NCI-H2029 (cell line): ENCODE measurements around the gene METTL13.

Experiments
- DNase-seq: peaks from one replicate; lab custom pipeline; 2025; lab: John Stamatoyannopoulos, UW

Gene METTL13, protein sequence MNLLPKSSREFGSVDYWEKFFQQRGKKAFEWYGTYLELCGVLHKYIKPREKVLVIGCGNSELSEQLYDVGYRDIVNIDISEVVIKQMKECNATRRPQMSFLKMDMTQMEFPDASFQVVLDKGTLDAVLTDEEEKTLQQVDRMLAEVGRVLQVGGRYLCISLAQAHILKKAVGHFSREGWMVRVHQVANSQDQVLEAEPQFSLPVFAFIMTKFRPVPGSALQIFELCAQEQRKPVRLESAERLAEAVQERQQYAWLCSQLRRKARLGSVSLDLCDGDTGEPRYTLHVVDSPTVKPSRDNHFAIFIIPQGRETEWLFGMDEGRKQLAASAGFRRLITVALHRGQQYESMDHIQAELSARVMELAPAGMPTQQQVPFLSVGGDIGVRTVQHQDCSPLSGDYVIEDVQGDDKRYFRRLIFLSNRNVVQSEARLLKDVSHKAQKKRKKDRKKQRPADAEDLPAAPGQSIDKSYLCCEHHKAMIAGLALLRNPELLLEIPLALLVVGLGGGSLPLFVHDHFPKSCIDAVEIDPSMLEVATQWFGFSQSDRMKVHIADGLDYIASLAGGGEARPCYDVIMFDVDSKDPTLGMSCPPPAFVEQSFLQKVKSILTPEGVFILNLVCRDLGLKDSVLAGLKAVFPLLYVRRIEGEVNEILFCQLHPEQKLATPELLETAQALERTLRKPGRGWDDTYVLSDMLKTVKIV

DNA sequence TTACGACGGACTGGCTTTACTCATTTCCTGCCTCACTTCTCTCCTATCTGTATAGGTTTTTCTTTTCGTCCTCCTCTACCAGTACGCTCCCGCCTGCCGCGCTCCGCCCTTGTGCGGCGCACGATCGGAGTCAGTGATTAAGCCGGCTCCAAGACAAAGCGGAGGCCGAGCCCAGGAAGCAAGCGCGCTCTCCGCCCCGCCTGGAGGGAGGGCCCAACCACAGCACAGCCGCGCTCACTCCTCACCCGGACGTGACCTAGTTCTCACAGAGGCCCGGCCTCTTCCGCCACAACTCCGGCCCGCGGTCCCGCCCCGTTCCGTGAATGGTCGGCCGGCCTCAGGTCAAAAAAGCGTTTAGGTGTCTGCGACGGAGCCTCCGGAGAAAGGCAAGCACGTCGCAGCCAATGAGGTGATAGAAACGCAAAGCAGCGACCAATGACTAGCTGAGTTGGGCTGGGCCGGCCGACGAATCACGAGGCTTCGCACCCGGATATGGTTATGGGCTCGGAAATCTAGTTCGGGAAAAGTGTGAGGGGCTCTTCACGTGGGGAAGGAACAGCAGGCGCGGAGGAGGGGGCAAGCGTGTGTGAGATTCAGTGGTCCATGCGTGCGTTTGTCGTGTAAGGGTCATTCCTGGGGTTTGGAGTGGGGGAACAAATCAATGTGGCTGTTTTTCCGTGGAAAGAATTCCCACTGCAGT, at the start of gene METTL13:
TSS of gene METTL13 (plus strand) at position 485 of the 700 bp plus-strand sequence. CDS start 308 bp downstream, outside the sequence.
- DNase-seq, result peak; percentile 95

DNA sequence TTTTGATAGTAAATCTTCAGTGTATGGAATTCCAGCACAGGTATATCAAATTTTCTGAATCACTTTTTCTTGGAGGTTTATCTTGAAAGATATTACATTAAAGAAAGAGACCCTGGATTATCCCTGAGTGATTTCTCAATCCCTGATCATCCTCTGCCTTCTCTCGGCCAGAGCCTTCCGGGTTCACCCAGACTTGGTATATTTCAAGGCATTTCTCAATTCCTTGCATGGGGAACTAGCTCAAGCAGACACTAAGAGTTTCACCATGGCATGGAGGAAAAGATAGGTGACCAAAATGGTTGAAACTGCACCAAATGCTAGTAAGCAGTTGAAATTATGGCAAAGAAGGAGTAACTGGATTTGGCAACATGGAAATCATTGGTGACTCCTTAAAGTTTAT, 45.3 kb upstream of the METTL13 start:
- no peak for DNase-seq

DNA sequence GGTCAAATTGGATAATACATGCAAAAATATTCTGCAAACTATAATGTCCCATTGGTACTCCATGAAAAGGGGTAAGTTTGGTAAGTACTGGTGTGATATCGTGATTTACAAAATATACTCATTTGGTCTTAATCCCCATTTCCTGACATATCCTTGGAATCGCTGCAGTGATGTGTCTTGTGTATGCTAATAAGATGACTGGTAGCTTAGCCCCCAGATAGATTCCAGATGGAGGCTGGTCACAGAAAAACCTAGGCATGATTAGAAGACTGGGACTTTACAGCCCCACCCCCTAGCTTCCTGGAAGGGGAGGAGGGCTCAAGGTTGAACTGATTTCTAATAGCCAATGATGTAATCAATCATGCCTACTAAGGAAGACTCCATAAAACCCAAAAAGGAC, 42.5 kb upstream of the METTL13 start:
- DNase-seq, result no peak

DNA sequence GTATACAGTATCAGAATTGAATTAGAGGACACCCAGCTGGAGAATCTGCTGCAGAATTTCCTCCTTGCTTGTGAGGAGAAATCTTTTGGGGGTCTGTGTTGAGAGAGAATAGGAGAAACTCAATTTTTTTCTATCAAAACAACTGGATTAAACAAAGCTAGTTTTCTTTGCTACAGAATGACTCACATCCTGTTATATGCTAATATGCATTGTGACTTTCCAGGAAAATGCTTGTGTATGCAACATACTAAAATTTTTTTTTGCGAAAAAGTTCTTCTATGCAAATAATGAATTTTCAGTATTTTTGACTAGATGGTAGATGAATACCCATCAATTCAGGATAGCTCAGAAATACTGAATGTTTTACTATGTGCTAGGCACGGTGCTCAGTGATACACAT, 41.8 kb upstream of the METTL13 start:
- DNase-seq, result no peak

DNA sequence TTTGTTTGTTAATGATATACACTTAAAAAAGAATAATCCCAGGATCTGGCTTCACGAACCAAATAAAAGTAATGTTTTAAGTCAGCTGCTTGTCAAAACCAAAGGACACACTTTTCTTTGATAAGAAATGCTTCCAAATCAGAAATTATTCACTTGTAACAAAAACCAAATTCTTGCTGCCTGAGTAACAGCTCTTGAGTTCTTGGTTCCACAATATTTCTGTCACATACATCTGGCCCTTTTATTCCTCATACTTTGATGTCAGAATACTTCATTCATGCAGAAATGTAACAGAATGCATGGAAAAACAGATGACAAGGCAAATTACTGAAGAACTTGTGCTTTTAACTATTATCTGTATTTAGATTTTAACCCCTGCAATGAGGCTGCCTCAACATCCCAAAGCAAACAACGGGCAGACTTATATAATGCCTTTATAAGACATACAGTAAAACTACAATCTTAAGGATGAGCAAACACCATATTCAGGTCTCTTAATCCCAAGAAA, 41.0 kb upstream of the METTL13 start:
- no peak for DNase-seq

DNA sequence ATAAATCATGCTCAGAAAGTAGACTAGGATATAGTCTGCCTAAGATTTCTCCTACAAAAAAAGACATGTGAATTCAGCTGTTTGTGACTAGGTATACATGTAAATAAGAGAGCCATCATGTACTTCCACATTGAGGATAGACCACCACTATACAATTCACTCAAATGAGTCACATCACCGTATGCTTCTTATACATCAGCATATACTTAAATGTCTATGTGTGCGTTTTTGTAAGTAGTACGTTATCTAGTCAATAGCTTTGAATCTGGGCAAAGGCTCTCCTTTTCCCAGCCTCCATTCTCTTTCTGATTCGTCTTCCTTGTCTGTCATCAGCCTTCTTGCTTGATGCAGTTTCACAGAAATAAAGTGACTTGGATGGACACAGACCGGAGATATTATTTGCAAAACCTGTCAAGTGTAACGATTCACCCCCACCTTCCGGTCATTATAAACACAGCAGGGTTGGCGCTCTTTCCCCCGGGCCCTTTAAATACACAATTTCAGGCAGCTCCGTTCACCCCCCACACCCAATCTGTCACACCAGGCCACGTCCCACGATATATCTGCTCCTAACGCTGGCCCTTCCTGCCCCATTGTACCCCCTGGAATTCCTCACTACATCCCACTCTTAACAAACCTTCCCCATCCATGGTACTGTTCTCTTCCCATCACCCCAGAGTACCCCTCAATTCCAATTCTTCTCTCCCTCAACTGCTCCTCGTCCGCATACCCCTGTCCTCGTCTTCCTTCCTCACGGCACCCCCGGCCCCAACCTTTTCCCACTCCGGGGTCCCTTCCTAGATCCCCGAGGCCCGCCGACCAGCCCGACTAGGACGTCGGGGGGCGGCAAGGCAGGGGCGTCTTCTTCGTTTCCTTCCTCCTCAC, 40.2 kb upstream of the METTL13 start:
- no peak for DNase-seq

DNA sequence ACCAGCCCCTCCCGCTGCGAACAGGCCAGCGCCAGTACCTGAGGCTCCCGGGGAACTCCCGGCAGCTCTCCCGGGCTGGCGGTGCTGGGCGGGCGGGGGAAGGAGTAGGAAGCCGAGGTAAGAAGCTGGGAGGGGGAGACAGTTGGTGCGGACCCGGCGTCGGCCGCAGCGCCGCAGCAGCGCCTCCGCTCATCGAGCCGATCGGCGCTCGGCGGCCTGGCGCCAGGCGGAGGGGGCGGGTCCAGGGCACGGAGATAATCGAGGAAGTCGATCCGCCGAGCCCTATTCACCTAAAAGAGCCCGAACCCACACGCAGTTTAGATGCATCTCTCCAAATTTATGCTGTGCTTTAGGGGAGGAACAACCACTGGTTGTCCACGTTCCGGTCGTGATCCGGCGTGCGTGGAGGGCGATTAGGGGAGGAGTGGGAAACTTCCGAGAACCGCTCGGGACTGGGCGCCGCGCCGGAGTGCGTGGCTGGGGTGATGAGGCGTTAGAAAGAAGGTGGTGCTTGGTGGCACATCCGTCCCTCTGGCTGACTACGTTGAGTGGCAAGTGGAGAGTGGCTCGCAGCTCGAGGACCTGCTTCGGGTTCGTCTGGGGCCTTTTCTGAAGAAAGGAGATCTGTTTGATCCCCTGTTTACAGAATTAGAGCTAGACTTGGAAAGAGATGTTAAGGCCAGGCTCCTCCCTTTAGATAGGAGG, 39.4 kb upstream of the METTL13 start, which contains the start of gene VAMP4:
TSS of gene VAMP4 (minus strand) at position 194 of the 705 bp plus-strand sequence. CDS start 3,651 bp downstream, outside the sequence.
- DNase-seq, result peak; percentile 70

DNA sequence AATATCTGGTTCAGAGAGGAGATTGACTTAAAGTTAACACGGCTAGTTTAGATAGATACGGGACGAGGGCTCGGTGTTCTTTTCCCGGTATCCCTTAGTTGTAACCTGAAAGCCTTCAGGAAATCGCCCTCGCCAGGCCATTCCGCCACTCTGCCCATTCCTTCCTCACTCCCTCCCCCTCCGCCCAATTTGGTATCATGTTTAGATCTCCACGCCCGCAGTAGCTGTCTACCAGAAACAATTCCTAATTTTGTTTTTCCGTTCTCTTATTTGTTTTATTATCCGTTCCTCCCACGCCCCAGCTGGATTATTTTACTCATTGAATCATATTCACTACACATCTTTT, 38.9 kb upstream of the METTL13 start:
- DNase-seq, result peak; percentile 20

DNA sequence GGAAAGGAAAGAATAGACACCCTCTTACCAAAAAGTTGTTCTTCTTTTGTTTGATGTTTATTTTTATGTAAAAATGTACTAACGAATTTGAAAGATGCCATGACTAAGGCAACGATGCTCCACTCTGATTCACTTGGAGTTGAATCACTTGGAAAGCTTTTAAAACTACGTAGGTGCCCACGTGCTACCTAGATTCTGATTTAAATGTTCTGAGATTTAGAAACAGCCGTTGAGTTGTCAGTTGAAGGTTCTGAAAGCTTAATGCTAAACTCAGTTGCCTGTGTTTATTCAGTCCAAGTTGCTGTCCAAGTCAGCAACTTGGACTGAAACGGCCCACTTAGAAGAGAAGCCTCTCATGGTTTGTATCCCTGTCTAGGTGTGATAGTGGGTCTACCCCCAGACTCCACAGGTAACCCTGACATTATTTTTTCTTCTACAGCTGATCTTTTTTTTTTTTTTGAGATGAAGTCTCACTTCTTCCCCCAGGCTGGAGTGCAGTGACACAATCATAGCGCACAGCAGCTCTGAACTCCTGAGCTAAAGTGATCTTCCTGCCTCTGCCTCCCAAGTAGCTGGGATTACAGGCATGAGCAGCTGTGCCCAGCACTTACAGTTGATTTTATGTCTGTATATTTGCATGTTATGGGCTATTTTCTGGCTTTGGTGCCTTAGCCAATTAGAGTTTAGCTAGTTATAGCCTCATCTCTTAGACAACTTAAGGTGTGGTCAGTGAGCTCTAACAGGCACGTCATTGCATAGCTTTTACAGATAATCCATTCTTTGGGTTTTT, 38.2 kb upstream of the METTL13 start:
- no peak for DNase-seq

DNA sequence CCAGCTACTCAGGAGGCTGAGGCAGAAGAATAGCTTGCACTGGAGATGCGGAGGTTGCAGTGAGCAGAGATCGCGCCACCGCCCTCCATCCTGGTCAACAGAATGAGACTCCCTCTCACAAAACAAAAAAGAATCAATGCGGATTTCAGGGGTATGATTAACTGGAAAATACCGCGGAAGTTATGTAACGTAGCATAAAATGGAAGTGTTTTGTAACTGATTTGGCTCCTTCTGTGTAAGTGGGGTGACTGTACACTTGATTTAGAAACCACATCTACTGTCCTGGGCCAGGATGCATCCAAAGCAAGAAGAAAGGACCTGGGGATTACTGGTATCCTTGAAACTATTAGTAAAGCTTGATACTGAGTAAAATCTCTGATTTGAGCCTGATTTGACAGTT, 36.5 kb upstream of the METTL13 start:
- DNase-seq, result no peak

DNA sequence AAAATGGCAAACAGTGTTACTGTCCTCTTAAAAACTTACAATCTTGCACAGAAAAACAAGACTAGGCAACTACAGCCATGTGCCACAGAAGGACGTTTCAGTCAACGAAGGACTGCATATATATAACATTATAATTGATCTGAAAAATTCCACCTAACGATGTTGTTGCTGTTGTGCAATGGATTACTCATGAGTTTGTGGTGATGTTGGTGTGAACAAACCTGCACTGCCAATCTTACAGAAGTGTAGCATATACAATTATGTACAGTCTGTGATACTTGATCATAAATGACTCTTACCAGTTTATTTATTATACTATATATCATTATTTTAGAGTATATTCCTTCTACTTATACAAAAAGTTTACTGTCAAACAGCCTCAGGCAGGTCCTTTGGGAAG, 32.8 kb upstream of the METTL13 start:
- DNase-seq, result no peak

DNA sequence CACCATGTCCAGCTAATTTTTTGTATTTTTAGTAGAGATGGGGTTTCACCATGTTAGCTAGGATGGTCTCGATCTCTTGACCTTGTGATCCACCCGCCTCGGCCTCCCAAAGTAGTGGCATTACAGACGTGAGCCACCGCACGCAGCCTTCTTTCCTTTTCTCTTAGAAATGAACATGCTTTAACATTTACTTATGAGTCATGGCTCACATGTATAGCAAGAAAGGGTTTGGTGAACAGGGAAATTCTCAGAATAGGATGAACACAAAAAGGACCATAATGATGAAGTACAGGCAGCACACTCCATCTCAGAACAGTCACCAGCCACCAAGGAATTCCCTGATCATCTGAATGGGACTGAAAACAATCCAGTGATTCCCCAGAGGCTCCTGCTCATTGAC, 30.2 kb upstream of the METTL13 start:
- DNase-seq, result no peak

DNA sequence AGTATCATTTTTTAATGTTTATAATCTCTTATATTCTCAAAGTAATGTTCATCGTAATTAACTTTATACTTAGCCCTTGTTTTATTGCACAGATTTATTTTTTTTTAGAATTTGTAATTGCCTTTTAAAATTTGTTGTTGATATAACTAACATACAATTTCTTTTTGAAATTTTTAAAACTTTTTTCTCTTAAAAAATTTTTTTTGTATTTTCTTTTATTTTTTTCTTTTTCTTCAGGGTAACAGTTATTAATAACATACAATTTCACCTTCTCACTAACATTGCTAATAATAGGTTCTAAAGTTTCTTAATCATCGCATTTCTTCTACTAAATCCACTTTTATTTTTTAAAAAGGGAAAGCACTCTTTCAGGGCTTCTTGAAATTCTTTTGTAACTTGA, 28.3 kb upstream of the METTL13 start:
- no peak for DNase-seq

DNA sequence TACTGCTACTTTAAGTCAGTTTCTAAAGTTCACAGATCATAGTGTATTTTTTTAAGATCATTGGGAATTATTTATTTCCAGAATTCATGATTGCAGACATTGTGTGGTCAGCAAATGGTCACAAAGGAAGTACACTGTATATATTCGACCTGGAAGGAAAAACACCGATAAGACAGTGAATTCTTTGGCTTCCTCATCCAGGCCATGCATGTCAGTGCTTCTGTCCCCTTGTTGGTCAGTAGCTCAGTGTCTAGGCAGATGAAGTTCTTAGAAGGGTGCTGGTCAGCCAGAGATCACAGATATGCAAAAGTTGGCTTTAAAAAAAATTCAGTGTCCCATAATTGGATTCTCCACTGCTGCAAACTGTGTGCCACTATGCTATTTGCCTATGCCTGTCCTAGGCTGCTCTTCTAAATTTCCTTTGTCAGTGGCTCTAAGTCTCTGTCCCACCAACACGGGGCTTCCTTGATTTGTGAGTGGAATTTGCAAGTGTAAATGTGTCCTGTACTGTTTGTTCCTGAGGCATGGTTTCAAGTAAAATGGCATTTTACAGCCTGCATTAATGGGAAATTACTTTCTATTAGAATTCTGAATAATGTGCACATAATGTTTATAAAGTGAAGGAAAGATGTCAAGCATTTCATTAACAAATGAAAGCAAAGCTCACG, 27.6 kb upstream of the METTL13 start:
- DNase-seq, result no peak

DNA sequence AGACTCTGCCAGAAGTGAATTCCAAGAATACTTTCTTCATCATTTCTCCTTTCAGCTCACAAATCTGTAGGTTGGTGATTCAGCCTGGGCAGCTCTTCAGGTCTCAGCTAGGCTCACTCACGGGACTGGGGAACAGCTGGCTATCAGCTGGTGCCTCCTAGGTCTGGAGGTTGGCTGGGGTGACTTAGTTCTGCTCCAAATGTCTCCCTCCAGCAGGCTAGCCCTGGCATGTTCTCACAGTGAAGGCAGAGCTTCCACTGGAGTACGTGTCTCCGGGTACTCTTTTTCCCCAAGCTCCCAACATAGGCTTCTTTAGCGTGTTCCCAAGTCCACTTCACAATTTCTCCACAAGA, 27.1 kb upstream of the METTL13 start:
- no peak for DNase-seq

DNA sequence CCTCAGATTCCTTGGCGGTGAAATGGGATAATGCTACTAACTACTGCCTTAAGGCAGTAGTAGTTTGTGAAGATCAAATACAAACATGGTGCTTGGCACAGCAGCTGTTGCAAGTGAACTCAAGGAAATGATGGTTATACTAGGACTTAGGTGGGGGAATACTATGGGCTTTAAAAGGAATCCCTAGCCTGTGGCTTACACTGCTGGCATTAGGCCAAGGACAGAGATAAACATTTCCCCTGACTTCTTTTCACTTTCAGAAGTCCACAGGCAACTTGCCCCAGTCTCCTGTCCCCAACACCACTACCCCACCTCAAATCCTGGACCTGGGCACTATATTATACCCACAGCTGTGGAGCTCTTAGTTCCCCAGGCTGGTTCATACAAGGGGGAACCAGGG, 26.5 kb upstream of the METTL13 start:
- DNase-seq, result no peak

DNA sequence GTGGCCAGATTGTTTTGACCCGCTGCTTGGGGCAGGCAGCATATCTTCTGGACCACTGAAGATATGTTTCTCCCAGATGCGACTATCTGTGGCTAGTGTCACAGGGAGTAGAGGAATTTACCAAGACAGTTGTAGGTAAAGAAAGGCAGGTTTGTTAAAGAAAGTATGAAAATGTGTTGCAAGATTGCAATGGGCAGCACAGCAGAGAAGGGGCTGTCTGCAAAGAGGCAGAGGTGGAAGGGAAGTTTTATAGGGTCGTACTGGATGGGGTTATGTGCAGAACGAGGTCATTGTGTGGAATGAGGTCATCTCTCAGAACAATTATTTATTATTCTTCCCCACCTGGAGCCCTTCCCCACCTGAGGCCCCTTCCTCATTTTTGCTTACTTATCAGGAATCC, 24.6 kb upstream of the METTL13 start:
- no peak for DNase-seq

DNA sequence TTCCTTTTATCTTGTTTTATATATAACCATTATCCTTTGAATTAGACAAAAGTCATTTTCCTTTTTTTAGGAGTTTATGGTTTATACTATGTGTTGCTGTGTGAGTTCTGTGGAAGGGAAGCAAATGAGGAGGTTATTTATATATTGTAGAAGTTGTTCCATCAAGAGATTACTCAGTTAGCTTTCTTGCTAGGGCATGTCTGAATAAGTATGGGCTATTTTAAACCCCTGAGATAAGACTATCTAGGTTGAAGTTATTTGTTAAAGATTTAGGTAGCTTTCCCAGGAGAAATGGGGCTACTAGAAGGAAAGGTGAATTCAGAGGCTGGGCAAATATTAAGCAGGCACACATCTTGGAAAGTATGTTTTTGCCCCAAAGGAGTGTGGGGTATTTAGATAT, 23.4 kb upstream of the METTL13 start:
- no peak for DNase-seq

DNA sequence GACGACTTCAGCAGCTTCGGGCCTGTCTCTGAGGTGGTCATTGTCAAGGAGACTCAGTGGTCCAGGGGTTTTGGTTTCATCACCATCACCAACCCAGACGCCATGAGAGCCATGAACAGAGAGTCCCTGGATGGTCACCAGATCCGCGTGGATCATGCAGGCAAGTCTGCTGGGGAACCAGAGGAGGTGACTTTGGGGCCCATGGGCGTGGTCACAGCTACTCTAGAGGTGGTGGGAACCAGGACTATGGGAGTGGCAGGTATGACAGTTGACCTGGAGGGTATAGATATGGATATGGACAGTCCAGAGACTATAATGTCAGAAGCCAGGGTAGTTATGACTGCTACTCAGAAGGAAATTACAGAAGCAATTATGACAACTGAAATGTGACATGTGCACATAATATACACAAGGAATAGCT, 19.3 kb upstream of the METTL13 start:
- no peak for DNase-seq

DNA sequence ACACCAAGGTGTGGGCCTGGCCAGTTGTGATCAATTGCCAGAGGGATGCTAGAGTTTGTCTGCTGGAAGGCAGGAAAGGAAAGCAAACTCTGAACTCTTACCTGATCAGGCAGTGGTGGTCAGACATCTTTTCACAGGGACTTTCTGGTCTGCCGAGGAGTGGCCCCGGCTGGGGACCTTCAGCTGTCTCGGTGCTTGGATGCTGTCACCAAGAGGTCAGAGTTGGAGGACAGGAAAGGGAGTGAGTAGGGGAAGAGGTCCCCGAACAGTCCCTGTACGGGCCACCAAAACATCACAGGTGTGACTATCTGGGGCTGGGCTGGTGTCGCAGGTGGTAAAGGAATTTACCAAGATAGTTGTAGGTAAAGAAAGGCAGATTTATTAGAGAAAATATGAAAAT, 17.7 kb upstream of the METTL13 start:
- no peak for DNase-seq
